NB4 (cell line): Measurements from ENCODE around the gene ADAMTSL2.
"Not testable (repeated sequence)": the region's sequence is repeated elsewhere in the genome, so short reads cannot be mapped to it uniquely, and the experiment has no call there.

Experiments
- DNase-seq: peaks from one replicate; pipeline ENCODE4 v3.0.0; 2010; ENCODE audit warnings: low read depth
- H3K4me3 ChIP-seq: one replicate; pipeline ENCODE4 v1.5.1; 2011; ENCODE audit warnings: mild to moderate bottlenecking, low read depth, low read length, moderate library complexity
- MAX ChIP-seq: IDR thresholded peaks from 2 replicates; pipeline ENCODE4 v1.6.1; 2011; ENCODE audit warnings: low read depth, low read length
- MYC ChIP-seq: IDR thresholded peaks from 2 replicates; pipeline ENCODE4 v1.6.1; 2011; ENCODE audit warnings: low read depth, low read length
- POLR2A ChIP-seq: IDR thresholded peaks from 2 replicates; pipeline ENCODE4 v1.6.1; 2011; ENCODE audit warnings: mild to moderate bottlenecking; ENCODE audit not compliant: insufficient read length; ENCODE audit errors: extremely low read depth
- TF ChIP-seq, protein P1 (sequence below): IDR thresholded peaks from one replicate; pipeline ENCODE4 v1.5.1; 2012; ENCODE audit warnings: low read depth, low read length

ADAMTSL2 gene

DNA sequence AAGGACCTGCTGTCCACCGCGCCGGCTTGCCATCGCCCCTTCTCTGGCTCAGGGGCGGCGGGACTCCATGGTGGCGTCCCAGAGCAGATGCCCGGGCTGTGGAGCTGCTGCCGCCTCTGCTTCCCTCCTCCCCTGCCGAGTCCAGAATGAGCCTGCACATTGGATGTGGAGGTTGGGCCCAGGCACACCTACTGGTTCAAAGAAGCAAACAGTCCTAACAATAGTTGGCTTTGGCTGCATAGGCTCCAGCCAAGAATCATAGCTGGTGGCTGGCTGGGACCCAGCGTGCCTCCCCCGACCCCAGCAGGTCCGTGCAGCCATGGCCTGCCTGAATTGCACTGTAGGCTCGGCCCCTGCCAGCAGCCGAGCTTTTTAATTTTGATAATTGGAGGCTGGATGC, 25.8 kb downstream of the ADAMTSL2 start:
- DNase-seq = no peak
- no peak overlapping the region for H3K4me3 ChIP-seq
- TF ChIP-seq, protein P1, sequence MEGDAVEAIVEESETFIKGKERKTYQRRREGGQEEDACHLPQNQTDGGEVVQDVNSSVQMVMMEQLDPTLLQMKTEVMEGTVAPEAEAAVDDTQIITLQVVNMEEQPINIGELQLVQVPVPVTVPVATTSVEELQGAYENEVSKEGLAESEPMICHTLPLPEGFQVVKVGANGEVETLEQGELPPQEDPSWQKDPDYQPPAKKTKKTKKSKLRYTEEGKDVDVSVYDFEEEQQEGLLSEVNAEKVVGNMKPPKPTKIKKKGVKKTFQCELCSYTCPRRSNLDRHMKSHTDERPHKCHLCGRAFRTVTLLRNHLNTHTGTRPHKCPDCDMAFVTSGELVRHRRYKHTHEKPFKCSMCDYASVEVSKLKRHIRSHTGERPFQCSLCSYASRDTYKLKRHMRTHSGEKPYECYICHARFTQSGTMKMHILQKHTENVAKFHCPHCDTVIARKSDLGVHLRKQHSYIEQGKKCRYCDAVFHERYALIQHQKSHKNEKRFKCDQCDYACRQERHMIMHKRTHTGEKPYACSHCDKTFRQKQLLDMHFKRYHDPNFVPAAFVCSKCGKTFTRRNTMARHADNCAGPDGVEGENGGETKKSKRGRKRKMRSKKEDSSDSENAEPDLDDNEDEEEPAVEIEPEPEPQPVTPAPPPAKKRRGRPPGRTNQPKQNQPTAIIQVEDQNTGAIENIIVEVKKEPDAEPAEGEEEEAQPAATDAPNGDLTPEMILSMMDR = no peak
- TF ChIP-seq MYC (no peak), POLR2A (no peak), MAX (no peak)

GRCh38 chr9:133560944-133561343, 26.4 kb downstream of the ADAMTSL2 start:
- no peak overlapping the region for H3K4me3 ChIP-seq
- DNase-seq = no peak
- TF ChIP-seq, protein P1 = no peak
- TF ChIP-seq POLR2A (no peak), MYC (no peak), MAX (no peak)

DNA sequence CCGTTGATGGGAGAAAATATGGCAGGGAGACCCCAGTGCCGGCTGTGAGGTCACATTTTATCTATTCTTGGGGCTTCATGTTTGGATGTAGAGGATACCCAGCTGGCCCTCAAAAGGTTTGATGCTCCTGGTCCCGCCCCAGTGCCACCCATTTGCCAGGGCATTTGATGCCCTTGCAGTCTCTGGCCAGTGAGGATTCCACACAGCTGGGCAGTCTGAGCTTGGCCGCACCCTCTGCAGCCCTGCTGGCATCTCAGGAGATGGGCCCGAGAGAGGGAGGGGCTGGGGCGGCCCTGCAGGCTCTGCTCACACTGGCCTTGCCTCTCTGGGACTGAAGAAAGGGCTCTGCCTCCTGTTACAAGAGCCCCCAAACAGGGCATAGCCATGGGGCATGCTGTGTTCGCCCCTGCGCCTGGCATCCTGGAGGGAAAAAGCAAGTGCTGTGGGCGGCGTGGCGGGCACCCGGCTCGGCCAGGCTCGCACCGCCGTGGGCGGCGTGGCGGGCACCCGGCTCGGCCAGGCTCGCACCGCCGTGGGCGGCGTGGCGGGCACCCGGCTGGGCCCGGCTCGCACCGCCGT, 27.6 kb downstream of the ADAMTSL2 start:
- TF ChIP-seq, protein P1 = no peak
- no peak for DNase-seq
- H3K4me3 ChIP-seq = no peak overlapping the region

- no peak overlapping the region for H3K4me3 ChIP-seq
- TF ChIP-seq, protein P1 = no peak
- TF ChIP-seq POLR2A (no peak), MAX (no peak), MYC (no peak)
- no peak for DNase-seq
These were observed 28.2 kb downstream of the ADAMTSL2 start for GRCh38 chr9:133562611-133563290.

GRCh38 chr9:133563291-133563796, 28.8 kb downstream of the ADAMTSL2 start:
- TF ChIP-seq POLR2A (no peak), MAX (no peak), MYC (no peak)
- TF ChIP-seq, protein P1 = no peak
- H3K4me3 ChIP-seq = no peak overlapping the region
- DNase-seq = no peak

GRCh38 chr9:133563814-133564213, 29.3 kb downstream of the ADAMTSL2 start:
- DNase-seq, H3K4me3 ChIP-seq: not testable (repeated sequence)
